Measurements from ENCODE around the gene S100P. TPM values are rescaled to one million over a fixed set of nuclear protein-coding genes. Genes with fewer than 3 reads are reported as not detected.

S100P gene
- total RNA-seq, 2 experiments from 2014 or later, result 3.4 to 4.3 TPM

GRCh38 chr4:6730603-6731317 lies 37.1 kb downstream of the S100P start:
- peaks cover 5% of the 10 kb centered on the region for H3K4me1 Mint-ChIP-seq (ENCODE audit: low read depth)
- intact Hi-C loops (cut with micrococcal nuclease), result no loop called here
- POLR2A ChIA-PET, result interaction anchor here (1.9 kb wide), 1 partner anchor 15 kb away, joined by 4 read pairs; the partner anchor contains the start of gene BLOC1S4

GRCh38 chr4:6731318-6731675 lies 37.6 kb downstream of the S100P start:
- ChIA-PET POLR2A (interaction anchor here (1.9 kb wide), 1 partner anchor 16 kb away, joined by 4 read pairs; the partner anchor contains the start of gene BLOC1S4), CTCF (no interaction called here)
- no peak for ATAC-seq
- Mint-ChIP-seq H3K4me1 (ENCODE audit: low read depth) (peaks cover 5% of the 10 kb centered on the region), H3K4me3 (no peak overlapping the region), H3K27me3 (no peaks in the 10 kb centered on the region), H3K27ac (no peak overlapping the region), H3K9me3 (no peaks in the 10 kb centered on the region), H3K36me3 (ENCODE audit: low read depth) (no peaks in the 10 kb centered on the region)
- no peak for DNase-seq
- no peak for TF ChIP-seq CTCF (IDR thresholded peaks at IDR 0.05)
- intact Hi-C loops (cut with micrococcal nuclease), result no loop called here

More at GRCh38 chr4:6730603-6731317, 37.1 kb downstream of the S100P start:
- no peaks in the 10 kb centered on the region for H3K9me3 Mint-ChIP-seq
- no peak overlapping the region for H3K27ac Mint-ChIP-seq
- ATAC-seq, result no peak
- CTCF ChIA-PET, result interaction anchor here (1.1 kb wide), 1 partner anchor 143 kb away, joined by 5 read pairs; no protein-coding TSS in a partner anchor
- no peaks in the 10 kb centered on the region for H3K27me3 Mint-ChIP-seq
- H3K4me3 Mint-ChIP-seq, result no peak overlapping the region
- DNase-seq, result peak; percentile 40
- TF ChIP-seq CTCF (IDR thresholded peaks at IDR 0.05), result no peak
- H3K36me3 Mint-ChIP-seq (ENCODE audit: low read depth), result no peaks in the 10 kb centered on the region

- DNase-seq, result no peak
- Mint-ChIP-seq H3K4me1 (ENCODE audit: low read depth) (peaks cover 5% of the 10 kb centered on the region), H3K27ac (no peak overlapping the region), H3K27me3 (no peaks in the 10 kb centered on the region), H3K9me3 (no peaks in the 10 kb centered on the region), H3K4me3 (no peak overlapping the region), H3K36me3 (ENCODE audit: low read depth) (no peaks in the 10 kb centered on the region)
- ChIA-PET CTCF (no interaction called here), POLR2A (no interaction called here)
- intact Hi-C loops (cut with micrococcal nuclease), result no loop called here
- TF ChIP-seq CTCF (IDR thresholded peaks at IDR 0.05), result no peak
- ATAC-seq, result no peak
Observed at GRCh38 chr4:6731780-6732179, 38.1 kb downstream of the S100P start.

- H3K9me3 Mint-ChIP-seq, result no peaks in the 10 kb centered on the region
- no peak for DNase-seq
- no peak for TF ChIP-seq CTCF (IDR thresholded peaks at IDR 0.05)
- peaks cover 5% of the 10 kb centered on the region for H3K4me1 Mint-ChIP-seq (ENCODE audit: low read depth)
- ChIA-PET POLR2A (no interaction called here), CTCF (no interaction called here)
- no peak overlapping the region for H3K27ac Mint-ChIP-seq
- H3K27me3 Mint-ChIP-seq, result no peaks in the 10 kb centered on the region
- H3K4me3 Mint-ChIP-seq, result no peak overlapping the region
- intact Hi-C loops (cut with micrococcal nuclease), result no loop called here
- no peak for ATAC-seq
- H3K36me3 Mint-ChIP-seq (ENCODE audit: low read depth), result no peaks in the 10 kb centered on the region
Observed at GRCh38 chr4:6732441-6733357, 39.0 kb downstream of the S100P start.
